ENCODE data around the gene ZBTB21.

DNA sequence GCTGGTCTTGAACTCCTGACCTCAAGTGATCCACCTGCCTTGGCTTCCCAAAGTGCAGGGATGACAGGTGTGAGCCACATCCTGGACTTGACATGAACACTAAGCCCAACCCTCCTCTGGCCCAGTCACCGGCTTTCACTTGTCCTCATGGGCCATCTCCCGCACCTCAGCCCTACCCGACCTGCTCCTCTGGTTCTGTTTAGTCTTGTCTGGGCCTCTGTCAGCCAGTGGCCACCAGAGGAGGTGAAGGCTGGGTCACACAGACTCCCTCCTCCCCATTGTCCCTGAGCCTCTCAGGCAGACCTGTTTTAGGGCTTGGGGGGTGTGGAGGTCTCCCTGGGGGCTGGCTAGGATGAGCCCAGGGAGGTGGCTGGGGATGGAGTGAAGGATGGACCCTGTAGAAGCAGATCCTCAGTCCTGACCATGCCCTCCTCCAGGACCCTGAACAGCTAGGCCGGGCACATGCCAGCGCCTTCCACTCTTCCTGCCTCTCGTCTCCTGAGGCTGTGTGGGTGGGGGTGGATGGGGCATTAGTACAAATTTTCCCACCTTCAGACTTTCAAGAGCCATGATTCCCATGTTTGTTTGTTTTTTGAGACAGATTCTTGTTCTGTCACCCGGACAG, 34.8 kb upstream of the ZBTB21 start:
- TF ChIP-seq, protein P1, sequence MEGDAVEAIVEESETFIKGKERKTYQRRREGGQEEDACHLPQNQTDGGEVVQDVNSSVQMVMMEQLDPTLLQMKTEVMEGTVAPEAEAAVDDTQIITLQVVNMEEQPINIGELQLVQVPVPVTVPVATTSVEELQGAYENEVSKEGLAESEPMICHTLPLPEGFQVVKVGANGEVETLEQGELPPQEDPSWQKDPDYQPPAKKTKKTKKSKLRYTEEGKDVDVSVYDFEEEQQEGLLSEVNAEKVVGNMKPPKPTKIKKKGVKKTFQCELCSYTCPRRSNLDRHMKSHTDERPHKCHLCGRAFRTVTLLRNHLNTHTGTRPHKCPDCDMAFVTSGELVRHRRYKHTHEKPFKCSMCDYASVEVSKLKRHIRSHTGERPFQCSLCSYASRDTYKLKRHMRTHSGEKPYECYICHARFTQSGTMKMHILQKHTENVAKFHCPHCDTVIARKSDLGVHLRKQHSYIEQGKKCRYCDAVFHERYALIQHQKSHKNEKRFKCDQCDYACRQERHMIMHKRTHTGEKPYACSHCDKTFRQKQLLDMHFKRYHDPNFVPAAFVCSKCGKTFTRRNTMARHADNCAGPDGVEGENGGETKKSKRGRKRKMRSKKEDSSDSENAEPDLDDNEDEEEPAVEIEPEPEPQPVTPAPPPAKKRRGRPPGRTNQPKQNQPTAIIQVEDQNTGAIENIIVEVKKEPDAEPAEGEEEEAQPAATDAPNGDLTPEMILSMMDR (conservative IDR thresholded peaks at IDR 0.05; ENCODE audit: low read depth in 2 of 2), result no peak
- TF ChIP-seq POLR2AphosphoS5 (IDR thresholded peaks at IDR 0.05; ENCODE audit: low read depth), result no peak
- no peak for TF ChIP-seq JUNB (IDR thresholded peaks at IDR 0.05; ENCODE audit: unreplicated experiment)
- TF ChIP-seq, protein P2, sequence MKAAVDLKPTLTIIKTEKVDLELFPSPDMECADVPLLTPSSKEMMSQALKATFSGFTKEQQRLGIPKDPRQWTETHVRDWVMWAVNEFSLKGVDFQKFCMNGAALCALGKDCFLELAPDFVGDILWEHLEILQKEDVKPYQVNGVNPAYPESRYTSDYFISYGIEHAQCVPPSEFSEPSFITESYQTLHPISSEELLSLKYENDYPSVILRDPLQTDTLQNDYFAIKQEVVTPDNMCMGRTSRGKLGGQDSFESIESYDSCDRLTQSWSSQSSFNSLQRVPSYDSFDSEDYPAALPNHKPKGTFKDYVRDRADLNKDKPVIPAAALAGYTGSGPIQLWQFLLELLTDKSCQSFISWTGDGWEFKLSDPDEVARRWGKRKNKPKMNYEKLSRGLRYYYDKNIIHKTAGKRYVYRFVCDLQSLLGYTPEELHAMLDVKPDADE (IDR thresholded peaks at IDR 0.05), result no peak
- TF ChIP-seq EZH2 (IDR thresholded peaks at IDR 0.05; ENCODE audit: low read depth, unreplicated experiment), result no peak
- no peak for TF ChIP-seq CREB1 (CRISPR knock-in tag; IDR thresholded peaks at IDR 0.05; ENCODE audit: low read depth)
- TF ChIP-seq, protein P3, sequence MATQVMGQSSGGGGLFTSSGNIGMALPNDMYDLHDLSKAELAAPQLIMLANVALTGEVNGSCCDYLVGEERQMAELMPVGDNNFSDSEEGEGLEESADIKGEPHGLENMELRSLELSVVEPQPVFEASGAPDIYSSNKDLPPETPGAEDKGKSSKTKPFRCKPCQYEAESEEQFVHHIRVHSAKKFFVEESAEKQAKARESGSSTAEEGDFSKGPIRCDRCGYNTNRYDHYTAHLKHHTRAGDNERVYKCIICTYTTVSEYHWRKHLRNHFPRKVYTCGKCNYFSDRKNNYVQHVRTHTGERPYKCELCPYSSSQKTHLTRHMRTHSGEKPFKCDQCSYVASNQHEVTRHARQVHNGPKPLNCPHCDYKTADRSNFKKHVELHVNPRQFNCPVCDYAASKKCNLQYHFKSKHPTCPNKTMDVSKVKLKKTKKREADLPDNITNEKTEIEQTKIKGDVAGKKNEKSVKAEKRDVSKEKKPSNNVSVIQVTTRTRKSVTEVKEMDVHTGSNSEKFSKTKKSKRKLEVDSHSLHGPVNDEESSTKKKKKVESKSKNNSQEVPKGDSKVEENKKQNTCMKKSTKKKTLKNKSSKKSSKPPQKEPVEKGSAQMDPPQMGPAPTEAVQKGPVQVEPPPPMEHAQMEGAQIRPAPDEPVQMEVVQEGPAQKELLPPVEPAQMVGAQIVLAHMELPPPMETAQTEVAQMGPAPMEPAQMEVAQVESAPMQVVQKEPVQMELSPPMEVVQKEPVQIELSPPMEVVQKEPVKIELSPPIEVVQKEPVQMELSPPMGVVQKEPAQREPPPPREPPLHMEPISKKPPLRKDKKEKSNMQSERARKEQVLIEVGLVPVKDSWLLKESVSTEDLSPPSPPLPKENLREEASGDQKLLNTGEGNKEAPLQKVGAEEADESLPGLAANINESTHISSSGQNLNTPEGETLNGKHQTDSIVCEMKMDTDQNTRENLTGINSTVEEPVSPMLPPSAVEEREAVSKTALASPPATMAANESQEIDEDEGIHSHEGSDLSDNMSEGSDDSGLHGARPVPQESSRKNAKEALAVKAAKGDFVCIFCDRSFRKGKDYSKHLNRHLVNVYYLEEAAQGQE (IDR thresholded peaks at IDR 0.05; ENCODE audit: unreplicated experiment), result no peak
- TF ChIP-seq EZH2phosphoT487 (IDR thresholded peaks at IDR 0.05; ENCODE audit: unreplicated experiment), result no peak
- TF ChIP-seq, protein P4, sequence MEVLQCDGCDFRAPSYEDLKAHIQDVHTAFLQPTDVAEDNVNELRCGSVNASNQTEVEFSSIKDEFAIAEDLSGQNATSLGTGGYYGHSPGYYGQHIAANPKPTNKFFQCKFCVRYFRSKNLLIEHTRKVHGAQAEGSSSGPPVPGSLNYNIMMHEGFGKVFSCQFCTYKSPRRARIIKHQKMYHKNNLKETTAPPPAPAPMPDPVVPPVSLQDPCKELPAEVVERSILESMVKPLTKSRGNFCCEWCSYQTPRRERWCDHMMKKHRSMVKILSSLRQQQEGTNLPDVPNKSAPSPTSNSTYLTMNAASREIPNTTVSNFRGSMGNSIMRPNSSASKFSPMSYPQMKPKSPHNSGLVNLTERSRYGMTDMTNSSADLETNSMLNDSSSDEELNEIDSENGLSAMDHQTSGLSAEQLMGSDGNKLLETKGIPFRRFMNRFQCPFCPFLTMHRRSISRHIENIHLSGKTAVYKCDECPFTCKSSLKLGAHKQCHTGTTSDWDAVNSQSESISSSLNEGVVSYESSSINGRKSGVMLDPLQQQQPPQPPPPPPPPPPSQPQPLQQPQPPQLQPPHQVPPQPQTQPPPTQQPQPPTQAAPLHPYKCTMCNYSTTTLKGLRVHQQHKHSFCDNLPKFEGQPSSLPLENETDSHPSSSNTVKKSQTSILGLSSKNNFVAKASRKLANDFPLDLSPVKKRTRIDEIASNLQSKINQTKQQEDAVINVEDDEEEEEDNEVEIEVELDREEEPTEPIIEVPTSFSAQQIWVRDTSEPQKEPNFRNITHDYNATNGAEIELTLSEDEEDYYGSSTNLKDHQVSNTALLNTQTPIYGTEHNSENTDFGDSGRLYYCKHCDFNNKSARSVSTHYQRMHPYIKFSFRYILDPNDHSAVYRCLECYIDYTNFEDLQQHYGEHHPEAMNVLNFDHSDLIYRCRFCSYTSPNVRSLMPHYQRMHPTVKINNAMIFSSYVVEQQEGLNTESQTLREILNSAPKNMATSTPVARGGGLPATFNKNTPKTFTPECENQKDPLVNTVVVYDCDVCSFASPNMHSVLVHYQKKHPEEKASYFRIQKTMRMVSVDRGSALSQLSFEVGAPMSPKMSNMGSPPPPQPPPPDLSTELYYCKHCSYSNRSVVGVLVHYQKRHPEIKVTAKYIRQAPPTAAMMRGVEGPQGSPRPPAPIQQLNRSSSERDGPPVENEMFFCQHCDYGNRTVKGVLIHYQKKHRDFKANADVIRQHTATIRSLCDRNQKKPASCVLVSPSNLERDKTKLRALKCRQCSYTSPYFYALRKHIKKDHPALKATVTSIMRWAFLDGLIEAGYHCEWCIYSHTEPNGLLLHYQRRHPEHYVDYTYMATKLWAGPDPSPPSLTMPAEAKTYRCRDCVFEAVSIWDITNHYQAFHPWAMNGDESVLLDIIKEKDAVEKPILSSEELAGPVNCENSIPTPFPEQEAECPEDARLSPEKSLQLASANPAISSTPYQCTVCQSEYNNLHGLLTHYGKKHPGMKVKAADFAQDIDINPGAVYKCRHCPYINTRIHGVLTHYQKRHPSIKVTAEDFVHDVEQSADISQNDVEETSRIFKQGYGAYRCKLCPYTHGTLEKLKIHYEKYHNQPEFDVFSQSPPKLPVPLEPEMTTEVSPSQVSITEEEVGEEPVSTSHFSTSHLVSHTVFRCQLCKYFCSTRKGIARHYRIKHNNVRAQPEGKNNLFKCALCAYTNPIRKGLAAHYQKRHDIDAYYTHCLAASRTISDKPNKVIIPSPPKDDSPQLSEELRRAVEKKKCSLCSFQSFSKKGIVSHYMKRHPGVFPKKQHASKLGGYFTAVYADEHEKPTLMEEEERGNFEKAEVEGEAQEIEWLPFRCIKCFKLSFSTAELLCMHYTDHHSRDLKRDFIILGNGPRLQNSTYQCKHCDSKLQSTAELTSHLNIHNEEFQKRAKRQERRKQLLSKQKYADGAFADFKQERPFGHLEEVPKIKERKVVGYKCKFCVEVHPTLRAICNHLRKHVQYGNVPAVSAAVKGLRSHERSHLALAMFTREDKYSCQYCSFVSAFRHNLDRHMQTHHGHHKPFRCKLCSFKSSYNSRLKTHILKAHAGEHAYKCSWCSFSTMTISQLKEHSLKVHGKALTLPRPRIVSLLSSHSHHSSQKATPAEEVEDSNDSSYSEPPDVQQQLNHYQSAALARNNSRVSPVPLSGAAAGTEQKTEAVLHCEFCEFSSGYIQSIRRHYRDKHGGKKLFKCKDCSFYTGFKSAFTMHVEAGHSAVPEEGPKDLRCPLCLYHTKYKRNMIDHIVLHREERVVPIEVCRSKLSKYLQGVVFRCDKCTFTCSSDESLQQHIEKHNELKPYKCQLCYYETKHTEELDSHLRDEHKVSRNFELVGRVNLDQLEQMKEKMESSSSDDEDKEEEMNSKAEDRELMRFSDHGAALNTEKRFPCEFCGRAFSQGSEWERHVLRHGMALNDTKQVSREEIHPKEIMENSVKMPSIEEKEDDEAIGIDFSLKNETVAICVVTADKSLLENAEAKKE (CRISPR knock-in tag; IDR thresholded peaks at IDR 0.05), result no peak
- TF ChIP-seq ZNF114 (CRISPR knock-in tag; IDR thresholded peaks at IDR 0.05), result no peak
- TF ChIP-seq NANOG (IDR thresholded peaks at IDR 0.05; ENCODE audit: borderline replicate concordance), result no peak
- no peak for TF ChIP-seq ZNF331 (CRISPR knock-in tag; IDR thresholded peaks at IDR 0.05; ENCODE audit: low read depth)
